ENCODE data around the gene PDE6A. TPM values are rescaled to one million over a fixed set of nuclear protein-coding genes. Genes with fewer than 3 reads are reported as not detected.

Gene PDE6A
- total and polyA plus RNA-seq, 9 of the 15 experiments (the other 6 are each of a cell fraction or from before 2014, with no cell fraction given), result 0.01 to 0.04 (median 0.01) TPM; not detected in 6

DNA sequence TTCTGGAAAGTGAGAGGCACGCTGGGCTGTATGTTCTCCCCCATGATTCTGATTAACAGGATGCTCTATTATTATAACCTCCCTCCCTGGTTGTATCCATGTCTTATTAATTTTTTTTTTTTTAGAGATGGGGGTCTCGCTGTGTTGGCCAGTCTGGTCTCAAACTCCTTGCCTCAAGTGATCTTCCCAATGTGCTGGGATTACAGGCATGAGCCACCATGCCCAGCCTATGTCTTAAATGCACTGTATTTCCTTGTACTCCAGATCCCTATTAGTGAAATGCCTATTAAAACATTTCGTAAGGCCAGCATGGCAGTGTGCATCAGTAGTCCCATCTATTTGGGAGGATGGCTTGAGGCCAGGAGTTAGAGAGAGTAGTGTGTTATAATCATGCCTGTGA is 48.9 kb upstream of the PDE6A start:
- intact Hi-C loops (cut with micrococcal nuclease) (loop anchor here (5.0 kb wide), 1 partner anchor 141 kb away; no protein-coding TSS in a partner anchor), in situ Hi-C loops (cut with MboI) (no loop called here)
- BruUV-seq (replicated peaks), result no TSS peak

GRCh38 chr5:149990518-149991376 is 46.2 kb upstream of the PDE6A start:
- Histone ChIP-seq H3K9me3 (replicated peaks; ENCODE audit: control insufficient read depth, insufficient read depth, low read depth, low read length) (no peaks in the 10 kb centered on the region), H3K4me3 (no peak overlapping the region), H3K4me1 (replicated peaks in 1 of 2; ENCODE audit: control insufficient read depth in 2 of 2, insufficient read depth in 2 of 2, low read length in 2 of 2) (no peaks in the 10 kb centered on the region; a peak in 2 of 5 replicates), H3K9ac (ENCODE audit: insufficient read depth in 1 of 2, low read depth in 2 of 2, low read length in 2 of 2) (no peak overlapping the region), H4K20me1 (replicated peaks; ENCODE audit: control insufficient read depth, insufficient read depth, low read length) (no peaks in the 10 kb centered on the region), H3K27me3 (ENCODE audit: control insufficient read depth in 2 of 2, insufficient read depth in 2 of 2, low read length in 2 of 2) (no peaks in the 10 kb centered on the region), H3K4me2 (ENCODE audit: insufficient read depth, low read length) (no peak overlapping the region), H3K27ac (ENCODE audit: extremely low read depth, low read depth, low read length) (no peak overlapping the region), H3K36me3 (ENCODE audit: control insufficient read depth, insufficient read depth, low read length) (peaks cover 6% of the 10 kb centered on the region; the same call in 1 of the 3 replicates), H2AFZ (ENCODE audit: low read depth, low read length) (no peak overlapping the region), H3K9me1 (ENCODE audit: control insufficient read depth, insufficient read depth, low read length) (no peaks in the 10 kb centered on the region), H3K79me2 (ENCODE audit: control insufficient read depth, insufficient read depth, low read length) (no peaks in the 10 kb centered on the region)
- peak; percentile 69 to 83 (median 73) for DNase-seq (ENCODE audit: extremely low read depth in 1 of 4, low spot score in 3 of 4)
- CTCF ChIA-PET (ENCODE audit: low intra/inter-chr PET ratio), result interaction anchor here (0.6 to 5.1 kb wide), 10 partner anchors 15 to 335 kb away, joined by 3 to 102 read pairs (median 4); no protein-coding TSS in a partner anchor
- peak; percentile 88 for FAIRE-seq
- intact Hi-C loops (cut with micrococcal nuclease), result loop anchor here (1.0 to 5.0 kb wide), 5 partner anchors 28 to 353 kb away; no protein-coding TSS in a partner anchor
- in situ Hi-C loops (cut with MboI), result no loop called here
- no TSS peak for BruUV-seq (replicated peaks)
- WGBS (ENCODE audit: insufficient coverage, low coverage, missing lambda C conversion rate), result 55% methylated on average over 4 of the region's 4 CpGs
- peak; percentile 92 for ATAC-seq
- POLR2A ChIA-PET, result interaction anchor here (0.6 to 1.3 kb wide), 9 partner anchors 8 to 339 kb away, joined by 3 to 4 read pairs (median 3); partner anchors contain the start of genes HMGXB3 and TIGD6
- TF ChIP-seq DEAF1 (CRISPR knock-in tag; IDR thresholded peaks at IDR 0.05), result peak; percentile 93
- TF ChIP-seq PHF8 (IDR thresholded peaks at IDR 0.05; ENCODE audit: borderline replicate concordance, low read length), result no peak
- no peak for TF ChIP-seq ZNF57 (CRISPR knock-in tag; IDR thresholded peaks at IDR 0.05)
- TF ChIP-seq SMAD4 (CRISPR knock-in tag; conservative IDR thresholded peaks at IDR 0.05), result no peak
- no peak for TF ChIP-seq SIRT6 (IDR thresholded peaks at IDR 0.05; ENCODE audit: low read depth, low read length)
- no peak for TF ChIP-seq XRCC4 (IDR thresholded peaks at IDR 0.05; ENCODE audit: extremely low read depth, insufficient read depth, insufficient read length)
- peak; percentile 70; the same call in 1 of the 2 replicates for TF ChIP-seq ARID2 (IDR thresholded peaks at IDR 0.05)
- TF ChIP-seq, protein P1, sequence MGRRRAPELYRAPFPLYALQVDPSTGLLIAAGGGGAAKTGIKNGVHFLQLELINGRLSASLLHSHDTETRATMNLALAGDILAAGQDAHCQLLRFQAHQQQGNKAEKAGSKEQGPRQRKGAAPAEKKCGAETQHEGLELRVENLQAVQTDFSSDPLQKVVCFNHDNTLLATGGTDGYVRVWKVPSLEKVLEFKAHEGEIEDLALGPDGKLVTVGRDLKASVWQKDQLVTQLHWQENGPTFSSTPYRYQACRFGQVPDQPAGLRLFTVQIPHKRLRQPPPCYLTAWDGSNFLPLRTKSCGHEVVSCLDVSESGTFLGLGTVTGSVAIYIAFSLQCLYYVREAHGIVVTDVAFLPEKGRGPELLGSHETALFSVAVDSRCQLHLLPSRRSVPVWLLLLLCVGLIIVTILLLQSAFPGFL (CRISPR knock-in tag; IDR thresholded peaks at IDR 0.05), result no peak
- TF ChIP-seq BCOR (IDR thresholded peaks at IDR 0.05), result no peak

More for the DNA sequence above, 48.9 kb upstream of the PDE6A start:
- 51% methylated on average over 3 of the region's 3 CpGs for WGBS (ENCODE audit: insufficient coverage, low coverage, missing lambda C conversion rate)
- peak; percentile 43 for TF ChIP-seq RBM25 (IDR thresholded peaks at IDR 0.05; ENCODE audit: low read depth, low read length, severe bottlenecking)
- TF ChIP-seq ZNF121 (CRISPR knock-in tag; conservative IDR thresholded peaks at IDR 0.05), result peak; percentile 69
- TF ChIP-seq BMI1 (IDR thresholded peaks at IDR 0.05; ENCODE audit: low read length), result no peak
- Histone ChIP-seq H3K4me3 (no peak overlapping the region), H3K79me2 (ENCODE audit: control insufficient read depth, insufficient read depth, low read length) (0 out of 3 replicates have a peak, but pooled peaks cover under 1% of the 10 kb centered on the region), H3K9me1 (ENCODE audit: control insufficient read depth, insufficient read depth, low read length) (no peaks in the 10 kb centered on the region), H3K27me3 (ENCODE audit: control insufficient read depth in 2 of 2, insufficient read depth in 2 of 2, low read length in 2 of 2) (no peaks in the 10 kb centered on the region), H3K27ac (ENCODE audit: extremely low read depth, low read depth, low read length) (no peak overlapping the region), H3K36me3 (ENCODE audit: control insufficient read depth, insufficient read depth, low read length) (peaks cover 7% of the 10 kb centered on the region; the same call in 1 of the 3 replicates), H3K9ac (ENCODE audit: insufficient read depth in 1 of 2, low read depth in 2 of 2, low read length in 2 of 2) (no peak overlapping the region), H3K9me3 (replicated peaks; ENCODE audit: control insufficient read depth, insufficient read depth, low read depth, low read length) (no peaks in the 10 kb centered on the region), H3K4me1 (replicated peaks in 1 of 2; ENCODE audit: control insufficient read depth in 2 of 2, insufficient read depth in 2 of 2, low read length in 2 of 2) (no peaks in the 10 kb centered on the region; a peak in 2 of 5 replicates), H3K4me2 (ENCODE audit: insufficient read depth, low read length) (no peak overlapping the region), H2AFZ (ENCODE audit: low read depth, low read length) (no peak overlapping the region), H4K20me1 (replicated peaks; ENCODE audit: control insufficient read depth, insufficient read depth, low read length) (no peaks in the 10 kb centered on the region)
- CTCF ChIA-PET (ENCODE audit: low intra/inter-chr PET ratio), result no interaction called here
- FAIRE-seq, result no peak
- ATAC-seq, result no peak
- POLR2A ChIA-PET, result interaction anchor here (1.5 kb wide), 1 partner anchor 34 kb away, joined by 3 read pairs; no protein-coding TSS in a partner anchor
- no peak for DNase-seq (ENCODE audit: extremely low read depth in 1 of 4, low spot score in 3 of 4)
